ENCODE measurements around the gene ARHGEF40. TPM values are rescaled to one million over a fixed set of nuclear protein-coding genes. Genes with fewer than 3 reads are reported as not detected.

ARHGEF40 gene
- total RNA-seq, 1 experiment from 2014 or later = 24.8 TPM

- DNase-seq (ENCODE audit: low read depth) = no peak
These were observed 11.5 kb downstream of the ARHGEF40 start for GRCh38 chr14:21081521-21082142.

- no peak for DNase-seq (ENCODE audit: low read depth)
These were observed 13.6 kb downstream of the ARHGEF40 start for GRCh38 chr14:21083565-21084325.

GRCh38 chr14:21084396-21084795, 14.3 kb downstream of the ARHGEF40 start:
- DNase-seq (ENCODE audit: low read depth) = no peak

DNA sequence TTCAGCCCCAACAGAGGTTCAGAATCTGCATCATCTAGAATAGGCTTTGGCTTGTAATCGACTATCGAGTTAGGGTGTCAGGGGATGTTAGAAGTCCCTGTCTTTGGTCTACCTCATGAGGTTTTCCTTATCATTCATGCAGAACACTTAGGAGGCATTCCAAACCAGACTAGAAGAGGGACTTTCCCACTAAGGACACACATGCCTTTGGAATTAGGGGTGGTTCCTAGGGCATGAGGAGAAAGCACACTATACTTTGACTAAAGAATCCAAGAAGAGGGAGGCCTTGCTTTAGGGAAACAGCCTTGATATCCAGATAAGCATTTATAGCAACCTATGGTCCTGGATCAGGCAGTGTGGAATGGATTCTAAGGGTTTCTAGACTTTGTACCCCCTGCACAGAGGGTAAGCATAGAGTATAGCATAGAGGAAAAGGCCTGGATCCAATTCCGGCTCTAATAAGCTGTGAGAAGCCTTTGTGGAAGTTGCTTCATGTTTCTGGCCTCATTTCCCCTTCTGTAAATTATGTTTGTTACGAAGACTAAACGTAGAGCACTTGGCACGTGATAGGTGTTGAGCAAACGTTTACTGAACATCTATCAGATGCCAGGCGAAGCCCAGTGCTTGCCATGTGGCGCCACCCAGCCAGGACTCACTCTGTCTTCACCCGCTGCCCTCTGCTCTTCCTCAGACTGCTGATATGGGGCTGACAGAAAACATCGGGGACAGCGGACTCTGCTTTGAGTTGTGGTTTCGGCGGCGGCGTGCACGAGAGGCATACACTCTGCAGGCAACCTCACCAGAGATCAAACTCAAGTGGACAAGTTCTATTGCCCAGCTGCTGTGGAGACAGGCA, 15.1 kb downstream of the ARHGEF40 start:
- DNase-seq (ENCODE audit: low read depth) = peak; percentile 47

- DNase-seq (ENCODE audit: low read depth) = no peak
These were observed 16.8 kb downstream of the ARHGEF40 start for GRCh38 chr14:21086908-21087293.

DNA sequence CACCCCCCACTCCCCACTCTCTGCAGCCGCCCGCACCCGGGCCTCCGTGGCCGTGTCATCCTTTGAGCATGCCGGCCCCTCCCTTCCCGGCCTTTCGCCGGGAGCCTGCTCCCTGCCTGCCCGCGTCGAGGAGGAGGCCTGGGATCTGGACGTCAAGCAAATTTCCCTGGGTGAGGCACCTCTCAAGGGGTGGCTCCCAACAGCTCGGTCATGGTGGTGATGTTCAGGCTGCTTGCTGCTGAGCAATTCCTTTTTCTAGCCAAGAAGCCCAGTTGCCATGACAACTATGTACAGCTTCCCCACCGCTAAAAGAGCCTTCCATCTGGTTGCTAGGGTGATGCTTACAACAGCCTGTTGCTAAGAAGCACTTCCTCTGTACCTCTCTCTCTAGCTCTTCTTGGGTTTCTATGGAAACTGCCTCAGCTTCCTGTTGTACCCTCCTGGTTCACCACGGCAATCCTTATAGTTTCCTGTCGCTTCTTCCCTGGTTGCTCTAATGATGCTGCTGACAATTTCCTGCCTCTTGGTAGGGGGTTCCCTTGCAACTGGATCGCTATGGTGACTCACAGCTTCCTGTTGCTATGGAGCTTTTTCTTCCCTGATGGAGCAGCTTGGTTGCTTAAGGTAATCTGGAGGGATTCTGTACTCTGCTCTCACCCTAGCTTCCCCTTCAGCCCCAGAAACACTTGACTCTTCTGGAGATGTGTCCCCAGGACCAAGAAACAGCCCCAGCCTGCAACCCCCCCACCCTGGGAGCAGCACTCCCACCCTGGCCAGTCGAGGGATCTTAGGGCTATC, 17.4 kb downstream of the ARHGEF40 start:
- DNase-seq (ENCODE audit: low read depth) = peak; percentile 92

- DNase-seq (ENCODE audit: low read depth) = no peak
These were observed 18.6 kb downstream of the ARHGEF40 start for GRCh38 chr14:21088687-21089086.

GRCh38 chr14:21089271-21089670, 19.2 kb downstream of the ARHGEF40 start:
- no peak for DNase-seq (ENCODE audit: low read depth)

- no peak for DNase-seq (ENCODE audit: low read depth)
These were observed 19.7 kb downstream of the ARHGEF40 start for GRCh38 chr14:21089877-21090193.

DNA sequence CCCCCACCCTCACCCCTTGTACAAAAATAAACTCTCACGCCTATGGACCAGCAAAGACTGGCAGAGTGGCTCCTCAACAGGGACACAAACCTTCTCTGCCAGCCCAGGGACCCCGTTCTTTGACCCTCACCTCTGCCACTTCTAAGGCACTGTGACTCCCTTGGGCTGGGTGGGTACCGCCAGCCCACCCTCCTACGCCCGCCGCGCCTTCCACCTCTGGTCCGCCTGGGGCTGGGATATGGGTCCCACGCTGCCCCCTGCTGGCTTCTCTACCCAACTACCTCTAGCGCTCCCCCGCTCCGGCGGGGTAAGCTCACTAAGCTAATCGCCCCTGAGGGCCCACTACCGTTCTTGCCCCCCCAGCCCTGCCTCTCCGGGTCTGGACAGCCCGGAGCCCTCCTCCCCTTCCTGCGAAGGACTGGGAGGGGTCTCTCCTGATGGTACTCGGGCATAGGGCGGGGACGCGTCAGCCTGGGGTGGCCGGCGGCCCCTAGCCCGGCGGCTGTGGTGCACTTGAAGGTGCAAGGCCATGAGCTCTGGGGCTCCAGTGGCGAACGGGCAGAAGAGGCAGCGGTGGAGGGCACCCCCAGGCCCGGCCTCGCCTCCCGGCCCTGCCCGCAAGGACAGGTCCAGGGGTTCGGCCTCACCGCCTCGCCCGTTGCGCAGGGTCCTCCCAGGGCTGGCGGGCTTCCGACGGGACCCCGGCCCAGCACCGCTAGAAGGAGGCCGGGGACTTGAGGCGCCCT, 20.3 kb downstream of the ARHGEF40 start:
- no peak for DNase-seq (ENCODE audit: low read depth)

GRCh38 chr14:21090940-21091663, 21.0 kb downstream of the ARHGEF40 start:
- no peak for DNase-seq (ENCODE audit: low read depth)

GRCh38 chr14:21091821-21092272, 21.7 kb downstream of the ARHGEF40 start:
- DNase-seq (ENCODE audit: low read depth) = no peak

GRCh38 chr14:21092273-21093011, 22.3 kb downstream of the ARHGEF40 start:
- DNase-seq (ENCODE audit: low read depth) = no peak

DNA sequence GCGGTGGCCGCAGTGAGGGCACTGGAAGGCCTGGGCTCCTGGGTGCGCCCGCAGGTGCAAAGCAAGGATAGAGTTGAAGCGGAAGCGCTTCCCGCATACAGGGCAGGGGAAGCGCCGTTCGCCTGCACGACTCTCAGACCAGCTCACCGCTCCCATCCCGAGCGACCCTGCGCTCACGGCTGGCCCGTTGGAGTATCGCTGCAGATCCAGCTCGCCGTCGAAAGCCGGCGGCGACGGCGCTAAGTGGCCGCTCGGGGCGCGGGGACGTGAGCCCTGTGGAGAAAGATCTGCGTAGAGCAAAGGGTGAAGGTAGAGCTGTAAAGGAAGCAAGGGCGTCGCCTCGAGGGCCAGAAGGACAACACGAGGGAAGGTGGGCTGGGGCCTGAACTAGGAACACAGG, 22.9 kb downstream of the ARHGEF40 start:
- no peak for DNase-seq (ENCODE audit: low read depth)

DNA sequence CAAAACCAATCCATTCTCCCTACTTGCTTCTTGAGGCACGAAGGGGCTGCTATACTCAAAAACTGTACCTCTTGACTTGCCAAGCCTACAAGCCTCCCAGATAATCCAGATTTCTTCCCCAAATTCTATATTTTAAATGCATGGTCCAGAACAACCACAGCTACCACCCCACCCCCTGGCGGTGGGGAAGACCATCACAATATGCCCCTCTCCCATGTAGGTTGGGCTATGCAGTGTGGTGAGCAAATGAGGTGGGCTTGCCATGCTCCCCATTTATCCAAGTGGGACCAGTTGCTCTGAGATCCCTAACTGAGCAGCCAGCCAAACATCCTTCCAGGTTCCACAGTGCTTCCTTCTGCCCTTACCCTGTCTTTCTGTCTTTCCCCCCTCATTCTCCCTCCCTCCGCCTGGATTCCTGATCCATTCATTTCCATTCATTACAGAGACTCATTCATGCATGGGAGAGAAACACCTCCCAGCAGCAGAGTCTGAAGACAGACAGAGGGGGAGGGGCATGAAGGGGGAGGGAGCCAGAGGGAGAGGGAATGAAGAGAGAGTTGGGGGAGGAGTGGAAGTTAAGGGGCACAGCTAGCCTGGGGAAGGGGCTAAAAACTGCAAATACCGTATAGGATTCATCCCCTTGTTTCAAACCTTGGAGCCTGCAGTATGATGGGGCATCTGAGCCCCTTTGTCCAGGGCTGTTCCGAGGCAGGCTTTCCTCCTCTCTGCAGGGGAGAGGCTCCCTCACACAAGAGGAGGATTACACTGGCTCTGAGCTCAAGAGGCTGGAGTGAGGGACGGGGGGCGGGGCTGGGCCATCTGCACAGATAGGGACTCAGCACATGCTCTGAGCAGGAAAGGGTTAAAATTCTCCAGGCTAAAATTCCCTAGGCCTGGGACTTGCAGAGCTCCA, 23.9 kb downstream of the ARHGEF40 start:
- DNase-seq (ENCODE audit: low read depth) = no peak

GRCh38 chr14:21095430-21096205, 25.5 kb downstream of the ARHGEF40 start:
- DNase-seq (ENCODE audit: low read depth) = peak; percentile 39

DNA sequence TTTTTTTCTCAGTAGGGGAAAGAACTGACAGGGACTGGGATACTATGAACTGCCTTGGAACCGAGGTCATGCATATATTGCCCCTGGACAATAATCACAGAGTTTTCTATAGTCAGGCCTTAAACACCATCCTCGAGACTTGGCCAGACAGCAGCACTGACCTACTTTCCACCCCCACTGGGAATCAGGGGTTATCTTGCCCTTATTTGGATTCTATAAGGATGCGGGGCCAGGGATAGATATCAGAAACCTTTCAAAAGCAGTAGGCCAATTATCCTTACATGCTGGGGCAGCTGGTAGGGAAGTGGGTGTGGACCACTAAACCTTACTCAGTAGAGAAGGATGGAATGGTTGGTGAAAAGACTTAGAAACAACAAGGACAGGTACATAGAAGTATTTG, 26.3 kb downstream of the ARHGEF40 start:
- no peak for DNase-seq (ENCODE audit: low read depth)

All from M059J (cell line).